Fibroblast of lung (primary cell): ENCODE results near the gene CASQ1. TPM values are rescaled to one million over a fixed set of nuclear protein-coding genes. Genes with fewer than 3 reads are reported as not detected.

Experiments used
- DNase-seq, 2 donors: peaks; one replicate each; pipeline versions ENCODE4 v3.0.0 to v3.0.0-alpha.2; 2010; ENCODE audit warnings: low read depth in 2 of 2
- H2AFZ ChIP-seq: 2 replicates; pipeline ENCODE4 v1.5.1; 2012; ENCODE audit warnings: low read length, control low read depth, inconsistent platforms
- H3K27ac ChIP-seq: 2 replicates; pipeline ENCODE4 v1.5.1; 2011; ENCODE audit warnings: low read length, control low read depth; ENCODE audit not compliant: insufficient read depth
- H3K27me3 ChIP-seq: 2 replicates; pipeline ENCODE4 v1.5.1; 2011; ENCODE audit warnings: mild to moderate bottlenecking, low read length; ENCODE audit not compliant: control insufficient read depth, insufficient read depth
- H3K36me3 ChIP-seq: 2 replicates; pipeline ENCODE4 v1.5.1; 2011; ENCODE audit warnings: low read length; ENCODE audit not compliant: control insufficient read depth, insufficient read depth
- H3K4me1 ChIP-seq: 2 replicates; pipeline ENCODE4 v1.5.1; 2011; ENCODE audit warnings: low read length; ENCODE audit not compliant: control insufficient read depth, insufficient read depth; ENCODE audit errors: extremely low read depth
- H3K4me2 ChIP-seq: 2 replicates; pipeline ENCODE4 v1.5.1; 2011; ENCODE audit warnings: low read length, control low read depth; ENCODE audit not compliant: insufficient read depth; ENCODE audit errors: extremely low read depth
- H3K4me3 ChIP-seq, 4 experiments: fragments of 200-600 bp in 1 of 4; sonication (generic) in 1 of 4; replicated peaks in 1 of 4; 2 replicates each; pipeline ENCODE4 v1.5.1; 2011 to 2016; ENCODE audit warnings: low read length in 4 of 4, low read depth in 3 of 4, mild to moderate bottlenecking in 3 of 4, control low read depth in 2 of 4, inconsistent platforms in 1 of 4, mixed read lengths in 1 of 4; ENCODE audit not compliant: insufficient read depth in 1 of 4; ENCODE audit errors: control extremely low read depth in 1 of 4
- H3K79me2 ChIP-seq: 2 replicates; pipeline ENCODE4 v1.5.1; 2012; ENCODE audit warnings: mild to moderate bottlenecking, low read length, inconsistent platforms; ENCODE audit not compliant: control insufficient read depth, insufficient read depth
- H3K9ac ChIP-seq: 2 replicates; pipeline ENCODE4 v1.5.1; 2011; ENCODE audit warnings: mild to moderate bottlenecking, low read length, control low read depth; ENCODE audit not compliant: insufficient read depth
- H3K9me3 ChIP-seq: 2 replicates; pipeline ENCODE4 v1.5.1; 2012; ENCODE audit warnings: low read depth, low read length; ENCODE audit not compliant: control insufficient read depth, insufficient read depth
- H4K20me1 ChIP-seq: 2 replicates; pipeline ENCODE4 v1.5.1; 2011; ENCODE audit warnings: low read length; ENCODE audit not compliant: control insufficient read depth, insufficient read depth; ENCODE audit errors: extremely low read depth
- CTCF ChIP-seq, 2 donors: IDR thresholded peaks in 1 of 2; conservative IDR thresholded peaks in 1 of 2; 1 replicate in 1 of 2; 2 replicates in 1 of 2; pipeline ENCODE4 v1.5.1; 2011 to 2012; ENCODE audit warnings: low read length in 2 of 2, control low read depth in 1 of 2, inconsistent platforms in 1 of 2, low read depth in 1 of 2, mild to moderate bottlenecking in 1 of 2
- EZH2 ChIP-seq: IDR thresholded peaks from 2 replicates; pipeline ENCODE4 v1.5.1; 2012; ENCODE audit warnings: low read length, control low read depth, mild to moderate bottlenecking; ENCODE audit errors: missing control alignments
- polyA plus RNA-seq, 2 donors: library from polyadenylated mRNA; depleted of rRNA in 1 of 2; stranded (reverse) in 1 of 2; unstranded in 1 of 2; fragments of >200 nt; gene quantifications; 2 replicates each; pipeline ENCODE4 v1.2.1, GENCODE V29; 2011 to 2012; ENCODE audit warnings: missing spikeins in 1 of 2
- total RNA-seq: library from RNA; depleted of rRNA; stranded (reverse); fragments of >200 nt; gene quantifications from 2 replicates; pipeline ENCODE4 v1.2.1, GENCODE V29; 2014

Gene CASQ1
- total and polyA plus RNA-seq, 2 donors (not counting 1 experiment from before 2014, with no cell fraction given), result 0.15 to 0.17 TPM

DNA sequence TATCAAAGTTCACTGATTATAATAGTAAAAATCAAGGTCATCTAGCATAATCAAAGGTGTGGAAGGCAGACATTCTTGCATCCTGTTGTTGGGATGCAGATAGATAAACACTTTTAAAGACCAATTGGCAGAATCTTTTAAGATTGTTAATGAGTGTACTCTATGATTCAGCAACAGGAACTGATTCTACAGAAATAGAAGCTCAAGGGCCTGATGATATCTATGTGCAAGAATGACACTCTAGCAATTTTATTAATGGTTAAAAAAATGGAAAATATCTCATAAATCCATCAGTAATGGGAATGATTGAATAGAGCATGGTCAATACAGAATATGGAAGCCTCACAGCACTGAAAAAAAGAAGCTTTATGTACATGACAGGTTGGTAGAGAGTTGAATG, 41.1 kb upstream of the CASQ1 start:
- Histone ChIP-seq H3K36me3 (no peaks in the 10 kb centered on the region), H3K9ac (no peak overlapping the region), H3K9me3 (no peaks in the 10 kb centered on the region), H3K79me2 (no peaks in the 10 kb centered on the region), H2AFZ (no peak overlapping the region), H3K27ac (no peak overlapping the region), H4K20me1 (no peaks in the 10 kb centered on the region), H3K4me3 (no peak overlapping the region), H3K27me3 (no peaks in the 10 kb centered on the region), H3K4me1 (no peaks in the 10 kb centered on the region), H3K4me2 (no peak overlapping the region)
- no peak for TF ChIP-seq CTCF (conservative IDR thresholded peaks at IDR 0.05 in 1 of 2, IDR thresholded peaks at IDR 0.05 in 1 of 2; ENCODE audit: low read depth in 1 of 2, low read length in 2 of 2)
- peak in 1 of 2 donors; percentile 38 for DNase-seq

- H3K4me1 ChIP-seq, result no peaks in the 10 kb centered on the region
- TF ChIP-seq EZH2, result no peak
- TF ChIP-seq CTCF (conservative IDR thresholded peaks at IDR 0.05 in 1 of 2, IDR thresholded peaks at IDR 0.05 in 1 of 2; ENCODE audit: low read depth in 1 of 2, low read length in 2 of 2), result no peak
- no peak overlapping the region for H3K9ac ChIP-seq
- no peak overlapping the region for H3K4me3 ChIP-seq
- no peak overlapping the region for H3K27ac ChIP-seq
- H4K20me1 ChIP-seq, result no peaks in the 10 kb centered on the region
- no peaks in the 10 kb centered on the region for H3K36me3 ChIP-seq
- no peak overlapping the region for H3K4me2 ChIP-seq
- DNase-seq, result peak; percentile 31 to 80
- no peak overlapping the region for H2AFZ ChIP-seq
- H3K27me3 ChIP-seq, result no peaks in the 10 kb centered on the region
- H3K79me2 ChIP-seq, result no peaks in the 10 kb centered on the region
- H3K9me3 ChIP-seq, result no peaks in the 10 kb centered on the region
Measured at GRCh38 chr1:160149716-160150115, 40.7 kb upstream of the CASQ1 start.

DNA sequence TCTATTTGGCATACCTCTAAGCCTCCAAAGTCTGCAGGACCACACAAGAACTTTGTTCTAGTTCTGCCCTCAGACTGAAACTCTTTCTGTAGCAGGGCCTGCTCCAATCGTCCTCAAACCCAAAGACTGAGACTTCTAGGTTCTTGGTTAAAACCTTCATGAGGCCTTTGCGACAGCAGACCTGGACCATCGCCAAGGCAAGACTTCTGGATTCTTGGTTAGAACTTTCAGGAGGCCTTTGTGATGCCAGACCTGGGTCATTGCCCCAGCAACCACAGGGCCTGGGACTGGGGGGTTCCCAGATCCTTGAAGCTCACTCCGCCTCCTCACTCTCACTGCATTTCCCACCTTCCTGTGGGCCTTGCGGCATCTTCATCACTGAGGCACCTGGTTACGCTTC, 39.1 kb upstream of the CASQ1 start, which contains the start of gene ATP1A4:
ATP1A4 (plus strand) TSS at position 301 of the 400 bp plus-strand sequence. CDS start 438 bp downstream, outside the sequence.
- TF ChIP-seq CTCF (conservative IDR thresholded peaks at IDR 0.05 in 1 of 2, IDR thresholded peaks at IDR 0.05 in 1 of 2; ENCODE audit: low read depth in 1 of 2, low read length in 2 of 2) (no peak), EZH2 (no peak)
- H2AFZ ChIP-seq, result no peak within 1 kb of the TSS
- peaks cover 3% of the 10 kb centered on the region for H3K27me3 ChIP-seq

More for the DNA sequence above, 39.1 kb upstream of the CASQ1 start, which contains the start of gene ATP1A4:
- Histone ChIP-seq H3K36me3 (no peaks in the 10 kb centered on the region), H3K79me2 (no peaks in the 10 kb centered on the region), H3K27ac (no peak within 1 kb of the TSS), H3K9me3 (no peaks in the 10 kb centered on the region), H3K4me3 (no peak within 1 kb of the TSS), H3K9ac (no peak within 1 kb of the TSS), H4K20me1 (no peaks in the 10 kb centered on the region), H3K4me2 (no peak within 1 kb of the TSS), H3K4me1 (no peaks in the 10 kb centered on the region)
- DNase-seq, result no peak
